WTC11 (cell line): ENCODE data around the gene SYMPK. TPM values are rescaled to one million over a fixed set of nuclear protein-coding genes. Genes with fewer than 3 reads are reported as not detected.

Experiments used
- ATAC-seq: fragments of 200-7000 bp; cut with Tn5 transposase; 2 replicates; pipeline ENCODE4 v1.10.0; 2021; ENCODE audit warnings: mild to moderate bottlenecking, moderate library complexity
- CTCF ChIA-PET: fragments of 300-600 bp; sonication (Branson Sonifier 250); formaldehyde crosslinking; loops from one replicate; lab custom pipeline; 2021; ENCODE audit warnings: antibody characterized with exemption; lab: Charles Lee
- POLR2A ChIA-PET: fragments of 350-600 bp; sonication (Branson Sonifier 250); formaldehyde crosslinking; loops from one replicate; lab custom pipeline; 2021; ENCODE audit warnings: antibody characterized with exemption; lab: Charles Lee
- DNase-seq: peaks from one replicate; pipeline ENCODE4 v3.0.0; 2021; ENCODE audit warnings: low spot score
- H3K27ac Mint-ChIP-seq: 2 replicates; pipeline ENCODE4 v1.8.0; 2021; ENCODE audit warnings: mixed read lengths
- H3K27me3 Mint-ChIP-seq: 2 replicates; pipeline ENCODE4 v1.8.0; 2021; ENCODE audit warnings: low read depth, mild to moderate bottlenecking, moderate library complexity, mixed read lengths
- H3K36me3 Mint-ChIP-seq: 2 replicates; pipeline ENCODE4 v1.8.0; 2021; ENCODE audit warnings: mixed read lengths
- H3K4me1 Mint-ChIP-seq: 2 replicates; pipeline ENCODE4 v1.8.0; 2022; ENCODE audit warnings: mixed read lengths
- H3K4me3 Mint-ChIP-seq: 2 replicates; pipeline ENCODE4 v1.8.0; 2021; ENCODE audit warnings: mild to moderate bottlenecking, moderate library complexity, mixed read lengths
- H3K9me3 Mint-ChIP-seq: 2 replicates; pipeline ENCODE4 v1.8.0; 2021; ENCODE audit warnings: mixed read lengths
- E2F1 ChIP-seq: sonication (generic); formaldehyde crosslinking; IDR thresholded peaks from 2 replicates; pipeline ENCODE4 v1.8.0; 2022; ENCODE audit warnings: mild to moderate bottlenecking, missing genetic modification reagents
- HMGXB4 ChIP-seq: sonication (generic); formaldehyde crosslinking; IDR thresholded peaks from 2 replicates; pipeline ENCODE4 v1.8.1; 2023; ENCODE audit warnings: mild to moderate bottlenecking, moderate library complexity, missing genetic modification reagents
- MYBL2 ChIP-seq: sonication (generic); formaldehyde crosslinking; IDR thresholded peaks from 2 replicates; pipeline ENCODE4 v1.8.1; 2023; ENCODE audit warnings: mild to moderate bottlenecking, moderate library complexity, missing genetic modification reagents
- NR3C1 ChIP-seq: sonication (generic); formaldehyde crosslinking; conservative IDR thresholded peaks from 2 replicates; pipeline ENCODE4 v1.8.1; 2023; ENCODE audit warnings: low read depth, mild to moderate bottlenecking, missing genetic modification reagents
- RELA ChIP-seq: sonication (generic); formaldehyde crosslinking; IDR thresholded peaks from 2 replicates; pipeline ENCODE4 v1.8.1; 2022; ENCODE audit warnings: missing genetic modification reagents, mild to moderate bottlenecking, borderline replicate concordance
- TEAD1 ChIP-seq: sonication (generic); formaldehyde crosslinking; IDR thresholded peaks from 2 replicates; pipeline ENCODE4 v1.8.0; 2022; ENCODE audit warnings: mild to moderate bottlenecking, missing genetic modification reagents
- ZNF425 ChIP-seq: fragments of 250-450 bp; sonication (Bioruptor Pico); conservative IDR thresholded peaks from 2 replicates; pipeline ENCODE4 v1.9.0; 2021; ENCODE audit warnings: mild to moderate bottlenecking
- ZNF532 ChIP-seq: fragments of 250-450 bp; sonication (Bioruptor Pico); IDR thresholded peaks from 2 replicates; pipeline ENCODE4 v1.9.0; 2021; ENCODE audit warnings: mild to moderate bottlenecking, borderline replicate concordance
- total RNA-seq: library from RNA; stranded (reverse); gene quantifications from 3 replicates; pipeline ENCODE4 v1.2.3, GENCODE V29; 2021
- TF ChIP-seq, protein P1 (sequence below): fragments of 250-450 bp; sonication (Bioruptor Pico); IDR thresholded peaks from 2 replicates; pipeline ENCODE4 v1.9.0; 2021; ENCODE audit warnings: mild to moderate bottlenecking
- TF ChIP-seq, protein P2 (sequence below): sonication (generic); formaldehyde crosslinking; IDR thresholded peaks from 2 replicates; pipeline ENCODE4 v1.8.1; 2022; ENCODE audit warnings: missing genetic modification reagents, borderline replicate concordance
- TF ChIP-seq, protein P3 (sequence below): sonication (generic); formaldehyde crosslinking; IDR thresholded peaks from 2 replicates; pipeline ENCODE4 v1.8.0; 2022; ENCODE audit warnings: missing genetic modification reagents
- TF ChIP-seq, protein P4 (sequence below): sonication (generic); formaldehyde crosslinking; IDR thresholded peaks from 2 replicates; pipeline ENCODE4 v1.8.0; 2022; ENCODE audit warnings: mild to moderate bottlenecking, missing genetic modification reagents

SYMPK gene
- total RNA-seq, 1 experiment from 2014 or later: 106 TPM

DNA sequence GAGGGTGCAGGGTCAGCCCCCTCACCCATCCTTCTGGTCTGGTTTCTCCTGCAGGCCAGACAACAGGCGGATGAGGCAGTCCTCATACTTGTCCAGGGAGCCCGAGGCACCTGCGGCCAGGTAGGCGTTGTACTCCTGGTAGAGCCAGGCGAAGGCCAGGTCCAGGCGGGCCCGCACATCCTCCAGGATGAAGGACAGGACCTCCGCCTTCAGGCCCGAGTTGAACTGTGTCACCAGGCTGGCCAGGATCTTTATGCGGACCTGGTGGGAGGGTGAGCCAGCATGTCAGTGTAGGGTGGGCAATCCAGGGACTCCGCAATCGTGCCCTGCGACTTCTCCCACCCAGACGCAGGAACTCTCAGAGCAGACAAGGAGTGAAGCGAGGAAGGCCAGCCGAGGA, 34.0 kb downstream of the SYMPK start (continued):
- TF ChIP-seq E2F1 (CRISPR knock-in tag) (no peak), MYBL2 (CRISPR knock-in tag) (no peak), NR3C1 (CRISPR knock-in tag) (no peak)
- TF ChIP-seq, protein P1, sequence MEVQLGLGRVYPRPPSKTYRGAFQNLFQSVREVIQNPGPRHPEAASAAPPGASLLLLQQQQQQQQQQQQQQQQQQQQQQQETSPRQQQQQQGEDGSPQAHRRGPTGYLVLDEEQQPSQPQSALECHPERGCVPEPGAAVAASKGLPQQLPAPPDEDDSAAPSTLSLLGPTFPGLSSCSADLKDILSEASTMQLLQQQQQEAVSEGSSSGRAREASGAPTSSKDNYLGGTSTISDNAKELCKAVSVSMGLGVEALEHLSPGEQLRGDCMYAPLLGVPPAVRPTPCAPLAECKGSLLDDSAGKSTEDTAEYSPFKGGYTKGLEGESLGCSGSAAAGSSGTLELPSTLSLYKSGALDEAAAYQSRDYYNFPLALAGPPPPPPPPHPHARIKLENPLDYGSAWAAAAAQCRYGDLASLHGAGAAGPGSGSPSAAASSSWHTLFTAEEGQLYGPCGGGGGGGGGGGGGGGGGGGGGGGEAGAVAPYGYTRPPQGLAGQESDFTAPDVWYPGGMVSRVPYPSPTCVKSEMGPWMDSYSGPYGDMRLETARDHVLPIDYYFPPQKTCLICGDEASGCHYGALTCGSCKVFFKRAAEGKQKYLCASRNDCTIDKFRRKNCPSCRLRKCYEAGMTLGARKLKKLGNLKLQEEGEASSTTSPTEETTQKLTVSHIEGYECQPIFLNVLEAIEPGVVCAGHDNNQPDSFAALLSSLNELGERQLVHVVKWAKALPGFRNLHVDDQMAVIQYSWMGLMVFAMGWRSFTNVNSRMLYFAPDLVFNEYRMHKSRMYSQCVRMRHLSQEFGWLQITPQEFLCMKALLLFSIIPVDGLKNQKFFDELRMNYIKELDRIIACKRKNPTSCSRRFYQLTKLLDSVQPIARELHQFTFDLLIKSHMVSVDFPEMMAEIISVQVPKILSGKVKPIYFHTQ (CRISPR knock-in tag): no peak
- TF ChIP-seq, protein P2, sequence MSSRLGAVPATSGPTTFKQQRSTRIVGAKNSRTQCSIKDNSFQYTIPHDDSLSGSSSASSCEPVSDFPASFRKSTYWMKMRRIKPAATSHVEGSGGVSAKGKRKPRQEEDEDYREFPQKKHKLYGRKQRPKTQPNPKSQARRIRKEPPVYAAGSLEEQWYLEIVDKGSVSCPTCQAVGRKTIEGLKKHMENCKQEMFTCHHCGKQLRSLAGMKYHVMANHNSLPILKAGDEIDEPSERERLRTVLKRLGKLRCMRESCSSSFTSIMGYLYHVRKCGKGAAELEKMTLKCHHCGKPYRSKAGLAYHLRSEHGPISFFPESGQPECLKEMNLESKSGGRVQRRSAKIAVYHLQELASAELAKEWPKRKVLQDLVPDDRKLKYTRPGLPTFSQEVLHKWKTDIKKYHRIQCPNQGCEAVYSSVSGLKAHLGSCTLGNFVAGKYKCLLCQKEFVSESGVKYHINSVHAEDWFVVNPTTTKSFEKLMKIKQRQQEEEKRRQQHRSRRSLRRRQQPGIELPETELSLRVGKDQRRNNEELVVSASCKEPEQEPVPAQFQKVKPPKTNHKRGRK (CRISPR knock-in tag): no peak
- TF ChIP-seq, protein P3, sequence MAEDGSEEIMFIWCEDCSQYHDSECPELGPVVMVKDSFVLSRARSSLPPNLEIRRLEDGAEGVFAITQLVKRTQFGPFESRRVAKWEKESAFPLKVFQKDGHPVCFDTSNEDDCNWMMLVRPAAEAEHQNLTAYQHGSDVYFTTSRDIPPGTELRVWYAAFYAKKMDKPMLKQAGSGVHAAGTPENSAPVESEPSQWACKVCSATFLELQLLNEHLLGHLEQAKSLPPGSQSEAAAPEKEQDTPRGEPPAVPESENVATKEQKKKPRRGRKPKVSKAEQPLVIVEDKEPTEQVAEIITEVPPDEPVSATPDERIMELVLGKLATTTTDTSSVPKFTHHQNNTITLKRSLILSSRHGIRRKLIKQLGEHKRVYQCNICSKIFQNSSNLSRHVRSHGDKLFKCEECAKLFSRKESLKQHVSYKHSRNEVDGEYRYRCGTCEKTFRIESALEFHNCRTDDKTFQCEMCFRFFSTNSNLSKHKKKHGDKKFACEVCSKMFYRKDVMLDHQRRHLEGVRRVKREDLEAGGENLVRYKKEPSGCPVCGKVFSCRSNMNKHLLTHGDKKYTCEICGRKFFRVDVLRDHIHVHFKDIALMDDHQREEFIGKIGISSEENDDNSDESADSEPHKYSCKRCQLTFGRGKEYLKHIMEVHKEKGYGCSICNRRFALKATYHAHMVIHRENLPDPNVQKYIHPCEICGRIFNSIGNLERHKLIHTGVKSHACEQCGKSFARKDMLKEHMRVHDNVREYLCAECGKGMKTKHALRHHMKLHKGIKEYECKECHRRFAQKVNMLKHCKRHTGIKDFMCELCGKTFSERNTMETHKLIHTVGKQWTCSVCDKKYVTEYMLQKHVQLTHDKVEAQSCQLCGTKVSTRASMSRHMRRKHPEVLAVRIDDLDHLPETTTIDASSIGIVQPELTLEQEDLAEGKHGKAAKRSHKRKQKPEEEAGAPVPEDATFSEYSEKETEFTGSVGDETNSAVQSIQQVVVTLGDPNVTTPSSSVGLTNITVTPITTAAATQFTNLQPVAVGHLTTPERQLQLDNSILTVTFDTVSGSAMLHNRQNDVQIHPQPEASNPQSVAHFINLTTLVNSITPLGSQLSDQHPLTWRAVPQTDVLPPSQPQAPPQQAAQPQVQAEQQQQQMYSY: no peak

GRCh38 chr19:45828523-45828922, 34.4 kb downstream of the SYMPK start:
- no peak for ATAC-seq
- H3K36me3 Mint-ChIP-seq: peaks cover 76% of the 10 kb centered on the region
- no peak overlapping the region for H3K27ac Mint-ChIP-seq
- H3K9me3 Mint-ChIP-seq: no peaks in the 10 kb centered on the region
- no peaks in the 10 kb centered on the region for H3K4me1 Mint-ChIP-seq
- POLR2A ChIA-PET: no interaction called here
- DNase-seq: no peak
- H3K4me3 Mint-ChIP-seq: no peak overlapping the region
- no peaks in the 10 kb centered on the region for H3K27me3 Mint-ChIP-seq
- CTCF ChIA-PET: interaction anchor here (5.2 kb wide), 1 partner anchor 12 kb away, joined by 45 read pairs; the partner anchor contains the start of gene RSPH6A
- no peak for TF ChIP-seq ZNF425 (CRISPR knock-in tag)
- no peak for TF ChIP-seq HMGXB4 (CRISPR knock-in tag)
- no peak for TF ChIP-seq RELA (CRISPR knock-in tag)
- TF ChIP-seq, protein P2 (CRISPR knock-in tag): no peak
- TF ChIP-seq, protein P4, sequence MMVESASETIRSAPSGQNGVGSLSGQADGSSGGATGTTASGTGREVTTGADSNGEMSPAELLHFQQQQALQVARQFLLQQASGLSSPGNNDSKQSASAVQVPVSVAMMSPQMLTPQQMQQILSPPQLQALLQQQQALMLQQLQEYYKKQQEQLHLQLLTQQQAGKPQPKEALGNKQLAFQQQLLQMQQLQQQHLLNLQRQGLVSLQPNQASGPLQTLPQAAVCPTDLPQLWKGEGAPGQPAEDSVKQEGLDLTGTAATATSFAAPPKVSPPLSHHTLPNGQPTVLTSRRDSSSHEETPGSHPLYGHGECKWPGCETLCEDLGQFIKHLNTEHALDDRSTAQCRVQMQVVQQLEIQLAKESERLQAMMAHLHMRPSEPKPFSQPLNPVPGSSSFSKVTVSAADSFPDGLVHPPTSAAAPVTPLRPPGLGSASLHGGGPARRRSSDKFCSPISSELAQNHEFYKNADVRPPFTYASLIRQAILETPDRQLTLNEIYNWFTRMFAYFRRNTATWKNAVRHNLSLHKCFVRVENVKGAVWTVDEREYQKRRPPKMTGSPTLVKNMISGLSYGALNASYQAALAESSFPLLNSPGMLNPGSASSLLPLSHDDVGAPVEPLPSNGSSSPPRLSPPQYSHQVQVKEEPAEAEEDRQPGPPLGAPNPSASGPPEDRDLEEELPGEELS (CRISPR knock-in tag): no peak
- no peak for TF ChIP-seq TEAD1 (CRISPR knock-in tag)
- TF ChIP-seq ZNF532 (CRISPR knock-in tag): no peak
- no peak for TF ChIP-seq MYBL2 (CRISPR knock-in tag)
